PC-3 (cell line): ENCODE results near the gene ASB2.

Experiments
- CTCF ChIP-seq: fragments of 300-600 bp; sonication (generic); conservative IDR thresholded peaks from 2 replicates; pipeline ENCODE4 v1.5.1; 2017; ENCODE audit warnings: antibody characterized with exemption, low read depth, mild to moderate bottlenecking, low read length
- EZH2 ChIP-seq: fragments of 300-600 bp; sonication (generic); IDR thresholded peaks from one replicate; pipeline ENCODE4 v1.6.1; 2017; ENCODE audit warnings: antibody characterized with exemption, mild to moderate bottlenecking, low read length; ENCODE audit not compliant: unreplicated experiment

GRCh38 chr14:93936926-93937325, 39.4 kb downstream of the ASB2 start:
- no peak for TF ChIP-seq CTCF
- no peak for TF ChIP-seq EZH2
